ENCODE measurements around the gene ZFHX3. TPM values are rescaled to one million over a fixed set of nuclear protein-coding genes. Genes with fewer than 3 reads are reported as not detected.

The ZFHX3 gene
- total and polyA plus RNA-seq, 2 donors (not counting 3 experiments of a cell fraction or from before 2014, with no cell fraction given), result 3.7 to 18.8 TPM

GRCh38 chr16:72787514-72788268 is 260.2 kb downstream of the ZFHX3 start:
- dilution Hi-C loops (cut with MboI; ENCODE audit: extremely low pct_ligation_motif_present, low sequenced_read_pairs) (no loop called here), intact Hi-C loops (cut with micrococcal nuclease) (loop anchor here (2.0 to 10.0 kb wide), 4 partner anchors 123 to 543 kb away; no protein-coding TSS in a partner anchor)
- TF ChIP-seq JUN (IDR thresholded peaks at IDR 0.05; ENCODE audit: borderline replicate concordance, insufficient read depth, insufficient read length, low read depth), result peak; percentile 26
- TF ChIP-seq MYC (IDR thresholded peaks at IDR 0.05; ENCODE audit: low read depth, low read length), result no peak
- peak; percentile 22 for TF ChIP-seq POLR2AphosphoS5 (IDR thresholded peaks at IDR 0.05; ENCODE audit: insufficient read depth, low read depth, low read length)
- no peaks in the 10 kb centered on the region for H3K9me3 ChIP-seq (replicated peaks; ENCODE audit: control insufficient read depth, insufficient read depth, low read length)
- POLR2A ChIA-PET, result no interaction called here
- H2AFZ ChIP-seq (ENCODE audit: low read depth, low read length), result peak overlapping the region; percentile 90
- H3K4me1 ChIP-seq (ENCODE audit: control insufficient read depth, extremely low read depth, insufficient read depth, low read length), result peaks cover 7% of the 10 kb centered on the region
- H4K20me1 ChIP-seq (replicated peaks; ENCODE audit: control insufficient read depth, extremely low read depth, insufficient read depth, low read length), result no peaks in the 10 kb centered on the region
- DNase-seq (ENCODE audit: low read depth, low spot score) (peak; percentile 86), FAIRE-seq (peak; percentile 86)
- no peaks in the 10 kb centered on the region for H3K27me3 ChIP-seq (ENCODE audit: control insufficient read depth in 2 of 2, insufficient read depth in 2 of 2, low read length in 2 of 2)
- H3K4me2 ChIP-seq (ENCODE audit: insufficient read depth, low read length), result peak overlapping the region; percentile 52
- H3K9ac ChIP-seq (replicated peaks; ENCODE audit: extremely low read depth, insufficient read depth, low read length), result peak overlapping the region; percentile 95
- H3K4me3 ChIP-seq (replicated peaks in 1 of 3; ENCODE audit: insufficient read depth in 1 of 3, low read depth in 1 of 3, low read length in 3 of 3), result peak overlapping the region; percentile 27 to 57 (median 55)
- peaks cover 0 to 2% of the 10 kb centered on the region in 2 experiments for H3K36me3 ChIP-seq (ENCODE audit: control insufficient read depth in 2 of 2, extremely low read depth in 1 of 2, insufficient read depth in 2 of 2, low read length in 2 of 2)
- H3K9me1 ChIP-seq (replicated peaks; ENCODE audit: control insufficient read depth, extremely low read depth, insufficient read depth, low read length), result no peaks in the 10 kb centered on the region
- no TSS peak for BruUV-seq (replicated peaks)
- H3K79me2 ChIP-seq (ENCODE audit: control insufficient read depth, insufficient read depth, low read length), result no peaks in the 10 kb centered on the region
- H3K27ac ChIP-seq (ENCODE audit: insufficient read depth, low read depth, low read length), result peak overlapping the region; percentile 95
- CTCF ChIA-PET, result interaction anchor here (0.6 to 2.4 kb wide), 9 partner anchors 8 to 1091 kb away, joined by 3 to 13 read pairs (median 3); no protein-coding TSS in a partner anchor

GRCh38 chr16:72787130-72787513 is 260.8 kb downstream of the ZFHX3 start:
- dilution Hi-C loops (cut with MboI; ENCODE audit: extremely low pct_ligation_motif_present, low sequenced_read_pairs), result no loop called here

More at GRCh38 chr16:72787130-72787513, 260.8 kb downstream of the ZFHX3 start:
- no peaks in the 10 kb centered on the region for H4K20me1 ChIP-seq (replicated peaks; ENCODE audit: control insufficient read depth, extremely low read depth, insufficient read depth, low read length)
- H3K27ac ChIP-seq (ENCODE audit: insufficient read depth, low read depth, low read length), result peak overlapping the region; percentile 95
- CTCF ChIA-PET, result interaction anchor here (0.6 to 2.4 kb wide), 9 partner anchors 9 to 1092 kb away, joined by 3 to 13 read pairs (median 3); no protein-coding TSS in a partner anchor
- no peaks in the 10 kb centered on the region for H3K27me3 ChIP-seq (ENCODE audit: control insufficient read depth in 2 of 2, insufficient read depth in 2 of 2, low read length in 2 of 2)
- FAIRE-seq (no peak), DNase-seq (ENCODE audit: low read depth, low spot score) (no peak)
- no peaks in the 10 kb centered on the region for H3K9me3 ChIP-seq (replicated peaks; ENCODE audit: control insufficient read depth, insufficient read depth, low read length)
- no peaks in the 10 kb centered on the region for H3K9me1 ChIP-seq (replicated peaks; ENCODE audit: control insufficient read depth, extremely low read depth, insufficient read depth, low read length)
- no peaks in the 10 kb centered on the region for H3K79me2 ChIP-seq (ENCODE audit: control insufficient read depth, insufficient read depth, low read length)
- H3K9ac ChIP-seq (replicated peaks; ENCODE audit: extremely low read depth, insufficient read depth, low read length), result peak overlapping the region; percentile 95
- TF ChIP-seq JUN (IDR thresholded peaks at IDR 0.05; ENCODE audit: borderline replicate concordance, insufficient read depth, insufficient read length, low read depth), result no peak
- TF ChIP-seq POLR2A (IDR thresholded peaks at IDR 0.05; ENCODE audit: low read depth, low read length), result no peak
- TF ChIP-seq MAX (IDR thresholded peaks at IDR 0.05; ENCODE audit: insufficient read depth, insufficient read length), result no peak
- no peak for TF ChIP-seq EZH2 (IDR thresholded peaks at IDR 0.05; ENCODE audit: borderline replicate concordance, low read depth, low read length, severe bottlenecking)
- TF ChIP-seq CTCF (IDR thresholded peaks at IDR 0.05; ENCODE audit: extremely low read depth in 1 of 2, insufficient read depth in 1 of 2, low read depth in 1 of 2, low read length in 2 of 2), result no peak
- no peak for TF ChIP-seq MYC (IDR thresholded peaks at IDR 0.05; ENCODE audit: low read depth, low read length)
- no peak for TF ChIP-seq FOS (IDR thresholded peaks at IDR 0.05; ENCODE audit: borderline replicate concordance, insufficient read depth, low read length)
- no peak for TF ChIP-seq POLR2AphosphoS5 (IDR thresholded peaks at IDR 0.05; ENCODE audit: insufficient read depth, low read depth, low read length)
- TF ChIP-seq GATA2 (IDR thresholded peaks at IDR 0.05; ENCODE audit: insufficient read depth, insufficient read length, low read depth, low read length), result no peak
- POLR2A ChIA-PET, result no interaction called here
- peak overlapping the region; percentile 90 for H3K4me2 ChIP-seq (ENCODE audit: insufficient read depth, low read length)
- H3K4me3 ChIP-seq (replicated peaks in 1 of 3; ENCODE audit: insufficient read depth in 1 of 3, low read depth in 1 of 3, low read length in 3 of 3), result peak overlapping the region in 2 of 3 experiments; percentile 53 to 57
- BruUV-seq (replicated peaks), result TSS peak; percentile 58
- intact Hi-C loops (cut with micrococcal nuclease), result loop anchor here (2.0 to 10.0 kb wide), 4 partner anchors 122 to 542 kb away; no protein-coding TSS in a partner anchor
- H3K36me3 ChIP-seq (ENCODE audit: control insufficient read depth in 2 of 2, extremely low read depth in 1 of 2, insufficient read depth in 2 of 2, low read length in 2 of 2), result peaks cover 0 to 2% of the 10 kb centered on the region in 2 experiments
- peak overlapping the region; percentile 75 for H2AFZ ChIP-seq (ENCODE audit: low read depth, low read length)
- H3K4me1 ChIP-seq (ENCODE audit: control insufficient read depth, extremely low read depth, insufficient read depth, low read length), result peaks cover 7% of the 10 kb centered on the region

Data from endothelial cell of umbilical vein (primary cell).